ENCODE data around the gene PHF21A. TPM values are rescaled to one million over a fixed set of nuclear protein-coding genes. Genes with fewer than 3 reads are reported as not detected.

Gene PHF21A
- total and polyA plus RNA-seq, 2 donors (not counting 3 experiments of a cell fraction or from before 2014, with no cell fraction given) = 14.1 to 30.5 TPM

GRCh38 chr11:46017341-46017740 lies 103.9 kb downstream of the PHF21A start:
- ChIA-PET CTCF (interaction anchor here (1.0 to 5.1 kb wide), 3 partner anchors 11 to 52 kb away, joined by 3 to 28 read pairs (median 7); no protein-coding TSS in a partner anchor), POLR2A (interaction anchor here (0.5 kb wide), 1 partner anchor 213 kb away, joined by 5 read pairs; no protein-coding TSS in a partner anchor)
- Histone ChIP-seq H3K36me3 (ENCODE audit: control insufficient read depth in 2 of 2, extremely low read depth in 1 of 2, insufficient read depth in 2 of 2, low read length in 2 of 2) (no peaks in the 10 kb centered on the region), H3K9me1 (replicated peaks; ENCODE audit: control insufficient read depth, extremely low read depth, insufficient read depth, low read length) (no peaks in the 10 kb centered on the region), H4K20me1 (replicated peaks; ENCODE audit: control insufficient read depth, extremely low read depth, insufficient read depth, low read length) (no peaks in the 10 kb centered on the region), H3K27me3 (ENCODE audit: control insufficient read depth in 2 of 2, insufficient read depth in 2 of 2, low read length in 2 of 2) (no peaks in the 10 kb centered on the region), H2AFZ (ENCODE audit: low read depth, low read length) (no peak overlapping the region), H3K9ac (replicated peaks; ENCODE audit: extremely low read depth, insufficient read depth, low read length) (no peak overlapping the region), H3K27ac (ENCODE audit: insufficient read depth, low read depth, low read length) (no peak overlapping the region), H3K9me3 (replicated peaks; ENCODE audit: control insufficient read depth, insufficient read depth, low read length) (no peaks in the 10 kb centered on the region), H3K4me2 (ENCODE audit: insufficient read depth, low read length) (no peak overlapping the region), H3K4me1 (ENCODE audit: control insufficient read depth, extremely low read depth, insufficient read depth, low read length) (no peaks in the 10 kb centered on the region), H3K79me2 (ENCODE audit: control insufficient read depth, insufficient read depth, low read length) (no peaks in the 10 kb centered on the region), H3K4me3 (replicated peaks in 1 of 3; ENCODE audit: insufficient read depth in 1 of 3, low read depth in 1 of 3, low read length in 3 of 3) (no peak overlapping the region)
- intact Hi-C loops (cut with micrococcal nuclease) = no loop called here
- no peak for DNase-seq (ENCODE audit: low read depth, low spot score)
- FAIRE-seq = no peak
- TF ChIP-seq MYC (IDR thresholded peaks at IDR 0.05; ENCODE audit: low read depth, low read length) (no peak), FOS (IDR thresholded peaks at IDR 0.05; ENCODE audit: borderline replicate concordance, insufficient read depth, low read length) (no peak), POLR2AphosphoS5 (IDR thresholded peaks at IDR 0.05; ENCODE audit: insufficient read depth, low read depth, low read length) (no peak), POLR2A (IDR thresholded peaks at IDR 0.05; ENCODE audit: low read depth, low read length) (no peak), MAX (IDR thresholded peaks at IDR 0.05; ENCODE audit: insufficient read depth, insufficient read length) (no peak), GATA2 (IDR thresholded peaks at IDR 0.05; ENCODE audit: insufficient read depth, insufficient read length, low read depth, low read length) (no peak), JUN (IDR thresholded peaks at IDR 0.05; ENCODE audit: borderline replicate concordance, insufficient read depth, insufficient read length, low read depth) (no peak), EZH2 (IDR thresholded peaks at IDR 0.05; ENCODE audit: borderline replicate concordance, low read depth, low read length, severe bottlenecking) (no peak)
- TF ChIP-seq, protein P1, sequence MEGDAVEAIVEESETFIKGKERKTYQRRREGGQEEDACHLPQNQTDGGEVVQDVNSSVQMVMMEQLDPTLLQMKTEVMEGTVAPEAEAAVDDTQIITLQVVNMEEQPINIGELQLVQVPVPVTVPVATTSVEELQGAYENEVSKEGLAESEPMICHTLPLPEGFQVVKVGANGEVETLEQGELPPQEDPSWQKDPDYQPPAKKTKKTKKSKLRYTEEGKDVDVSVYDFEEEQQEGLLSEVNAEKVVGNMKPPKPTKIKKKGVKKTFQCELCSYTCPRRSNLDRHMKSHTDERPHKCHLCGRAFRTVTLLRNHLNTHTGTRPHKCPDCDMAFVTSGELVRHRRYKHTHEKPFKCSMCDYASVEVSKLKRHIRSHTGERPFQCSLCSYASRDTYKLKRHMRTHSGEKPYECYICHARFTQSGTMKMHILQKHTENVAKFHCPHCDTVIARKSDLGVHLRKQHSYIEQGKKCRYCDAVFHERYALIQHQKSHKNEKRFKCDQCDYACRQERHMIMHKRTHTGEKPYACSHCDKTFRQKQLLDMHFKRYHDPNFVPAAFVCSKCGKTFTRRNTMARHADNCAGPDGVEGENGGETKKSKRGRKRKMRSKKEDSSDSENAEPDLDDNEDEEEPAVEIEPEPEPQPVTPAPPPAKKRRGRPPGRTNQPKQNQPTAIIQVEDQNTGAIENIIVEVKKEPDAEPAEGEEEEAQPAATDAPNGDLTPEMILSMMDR (IDR thresholded peaks at IDR 0.05; ENCODE audit: extremely low read depth in 1 of 2, insufficient read depth in 1 of 2, low read depth in 1 of 2, low read length in 2 of 2) = no peak
- dilution Hi-C loops (cut with MboI; ENCODE audit: extremely low pct_ligation_motif_present, low sequenced_read_pairs) = no loop called here
- no TSS peak for BruUV-seq (replicated peaks)

All from endothelial cell of umbilical vein (primary cell).